Sigmoid colon (tissue), 7 donors: ENCODE results near the gene ADAMTS8. TPM values are rescaled to one million over a fixed set of nuclear protein-coding genes. Genes with fewer than 3 reads are reported as not detected.

Experiments
- DNase-seq: peaks from one replicate; pipeline ENCODE4 v3.0.0-alpha.2; 2019
- H3K27ac ChIP-seq, 4 donors: fragments of 200-600 bp; sonication (generic); one replicate each; pipeline ENCODE4 v1.5.1; 2016 to 2019; ENCODE audit warnings: mild to moderate bottlenecking in 1 of 4
- H3K27me3 ChIP-seq, 3 donors: fragments of 200-600 bp; sonication (generic); one replicate each; pipeline ENCODE4 v1.5.1; 2019; ENCODE audit warnings: mild to moderate bottlenecking in 1 of 3
- H3K36me3 ChIP-seq, 4 donors: fragments of 200-600 bp; sonication (generic); one replicate each; pipeline ENCODE4 v1.5.1; 2016 to 2019
- H3K4me1 ChIP-seq, 4 donors: fragments of 200-600 bp; sonication (generic); one replicate each; pipeline ENCODE4 v1.5.1; 2017 to 2019
- H3K4me3 ChIP-seq, 4 donors: fragments of 200-600 bp; sonication (generic); one replicate each; pipeline ENCODE4 v1.5.1; 2017 to 2019; ENCODE audit warnings: mild to moderate bottlenecking in 2 of 4, moderate library complexity in 1 of 4
- H3K9me3 ChIP-seq, 4 donors: fragments of 200-600 bp in 3 of 4; sonication (generic) in 3 of 4; one replicate each; pipeline versions ENCODE4 v1.5.1 to v1.6.1; 2013 to 2019
- EP300 ChIP-seq, 4 donors: sonication (generic); formaldehyde crosslinking; IDR thresholded peaks; one replicate each; pipeline ENCODE4 v1.6.1; 2017; ENCODE audit warnings: antibody characterized with exemption in 4 of 4
- POLR2A ChIP-seq, 2 donors: fragments of 450-650 bp; IDR thresholded peaks; one replicate each; pipeline ENCODE4 v1.6.1; 2016; ENCODE audit warnings: antibody characterized with exemption in 2 of 2, mild to moderate bottlenecking in 2 of 2, moderate library complexity in 2 of 2
- POLR2AphosphoS5 ChIP-seq, 4 donors: sonication (generic); formaldehyde crosslinking; IDR thresholded peaks; one replicate each; pipeline ENCODE4 v1.6.1; 2017; ENCODE audit warnings: antibody characterized with exemption in 4 of 4
- WGBS, 2 donors: extraction: QIAGEN DNeasy Blood & Tissue Kit; methylation state at CpG; one replicate each; pipeline ENCODE4 v1.1.7; 2013; 5-methylcytosine and 5-hydroxymethylcytosine counted together
- intact Hi-C: fragments of 100-400 bp; cut with DNase I; formaldehyde crosslinking; loops from one replicate; pipeline ENCODE4 v1.15.1; 2023
- polyA plus RNA-seq, 3 donors: library from polyadenylated mRNA; stranded (reverse); fragments of 200-250 nt; gene quantifications; one replicate each; pipeline ENCODE4 v1.2.3, GENCODE V29; 2013
- total RNA-seq, 4 donors: library from RNA; depleted of rRNA; stranded (reverse); fragments of >200 nt; gene quantifications; one replicate each; pipeline ENCODE4 v1.1.0, GENCODE V29; 2016
- TF ChIP-seq, protein P1 (sequence below), 4 experiments: fragments of 450-650 bp in 3 of 4; fragments of 200-600 bp in 1 of 4; IDR thresholded peaks; one replicate each; pipeline ENCODE4 v1.5.1; 2016 to 2019; ENCODE audit warnings: antibody characterized with exemption in 4 of 4, mild to moderate bottlenecking in 3 of 4, moderate library complexity in 2 of 4
- donor health status: healthy with polysubstance abuse.
- donor health status: Bipolar disorder and iron deficiency.
- donor health status: healthy.

Gene ADAMTS8
- total and polyA plus RNA-seq, 7 donors = under 0.01 to 11.9 (median 4.2) TPM; not detected in 1

DNA sequence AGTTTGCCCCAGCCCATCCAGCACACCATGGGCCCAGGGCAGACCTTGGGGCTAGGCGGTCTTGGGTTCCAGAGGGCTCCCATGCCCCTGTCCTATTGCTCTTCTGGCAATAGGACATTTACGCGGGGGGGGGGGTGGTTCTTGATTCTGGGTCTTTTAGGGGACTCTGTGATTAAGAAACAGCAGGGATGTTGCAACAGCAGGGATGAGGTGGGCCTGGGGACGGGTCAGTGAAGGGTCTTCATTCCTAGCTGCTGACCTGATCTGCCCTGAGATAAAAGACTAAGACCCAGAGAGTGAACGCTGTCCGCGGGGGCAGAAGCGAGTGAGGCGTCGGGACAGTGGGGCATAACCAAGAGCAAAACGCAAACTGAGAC, 19.6 kb upstream of the ADAMTS8 start:
- Histone ChIP-seq H3K27ac (peak overlapping the region; percentile 62 to 81 (median 78)), H3K36me3 (no peaks in the 10 kb centered on the region), H3K27me3 (peaks cover 0 to 13% (median 0%) of the 10 kb centered on the region in 3 donors), H3K4me1 (peaks cover 0 to 24% (median 22%) of the 10 kb centered on the region in 4 donors), H3K9me3 (no peaks in the 10 kb centered on the region), H3K4me3 (peak overlapping the region; percentile 39 to 63 (median 59))
- DNase-seq = no peak
- intact Hi-C loops = no loop called here
- TF ChIP-seq POLR2AphosphoS5 (IDR thresholded peaks at IDR 0.05) = no peak
- TF ChIP-seq, protein P1, sequence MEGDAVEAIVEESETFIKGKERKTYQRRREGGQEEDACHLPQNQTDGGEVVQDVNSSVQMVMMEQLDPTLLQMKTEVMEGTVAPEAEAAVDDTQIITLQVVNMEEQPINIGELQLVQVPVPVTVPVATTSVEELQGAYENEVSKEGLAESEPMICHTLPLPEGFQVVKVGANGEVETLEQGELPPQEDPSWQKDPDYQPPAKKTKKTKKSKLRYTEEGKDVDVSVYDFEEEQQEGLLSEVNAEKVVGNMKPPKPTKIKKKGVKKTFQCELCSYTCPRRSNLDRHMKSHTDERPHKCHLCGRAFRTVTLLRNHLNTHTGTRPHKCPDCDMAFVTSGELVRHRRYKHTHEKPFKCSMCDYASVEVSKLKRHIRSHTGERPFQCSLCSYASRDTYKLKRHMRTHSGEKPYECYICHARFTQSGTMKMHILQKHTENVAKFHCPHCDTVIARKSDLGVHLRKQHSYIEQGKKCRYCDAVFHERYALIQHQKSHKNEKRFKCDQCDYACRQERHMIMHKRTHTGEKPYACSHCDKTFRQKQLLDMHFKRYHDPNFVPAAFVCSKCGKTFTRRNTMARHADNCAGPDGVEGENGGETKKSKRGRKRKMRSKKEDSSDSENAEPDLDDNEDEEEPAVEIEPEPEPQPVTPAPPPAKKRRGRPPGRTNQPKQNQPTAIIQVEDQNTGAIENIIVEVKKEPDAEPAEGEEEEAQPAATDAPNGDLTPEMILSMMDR (IDR thresholded peaks at IDR 0.05) = no peak
- TF ChIP-seq POLR2A (IDR thresholded peaks at IDR 0.05) = no peak
- TF ChIP-seq EP300 (IDR thresholded peaks at IDR 0.05) = no peak
- WGBS, 2 donors = 8 to 11% methylated on average over 11 of the region's 11 CpGs

DNA sequence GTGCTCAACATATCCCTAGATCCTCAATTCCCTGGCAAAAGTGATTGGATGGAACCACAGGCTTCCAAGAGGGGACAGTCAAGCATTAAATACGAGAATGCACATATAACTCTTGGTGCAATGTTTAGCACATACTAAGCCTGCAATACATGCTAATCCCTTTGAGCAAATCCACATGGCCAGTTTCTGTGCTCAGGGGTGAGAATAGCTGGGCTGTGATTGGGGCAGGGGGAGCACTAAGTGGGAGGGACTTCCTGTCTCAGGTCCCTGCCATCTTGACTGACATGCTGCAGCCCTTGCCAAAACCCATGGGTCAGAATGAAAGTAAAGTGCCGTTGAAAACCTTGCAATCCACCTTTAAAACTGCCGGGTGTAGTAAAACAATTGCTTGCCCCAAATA, 17.4 kb upstream of the ADAMTS8 start:
- Histone ChIP-seq H3K36me3 (no peaks in the 10 kb centered on the region), H3K4me1 (peaks cover 0 to 30% (median 27%) of the 10 kb centered on the region in 4 donors), H3K9me3 (no peaks in the 10 kb centered on the region), H3K27ac (no peak overlapping the region), H3K4me3 (no peak overlapping the region), H3K27me3 (peaks cover 0 to 13% (median 0%) of the 10 kb centered on the region in 3 donors)
- 43 to 66% methylated on average over 3 of the region's 3 CpGs for WGBS, 2 donors
- DNase-seq = no peak
- intact Hi-C loops = no loop called here
- TF ChIP-seq, protein P1 (IDR thresholded peaks at IDR 0.05) = no peak
- TF ChIP-seq POLR2A (IDR thresholded peaks at IDR 0.05) (no peak), EP300 (IDR thresholded peaks at IDR 0.05) (no peak), POLR2AphosphoS5 (IDR thresholded peaks at IDR 0.05) (no peak)

DNA sequence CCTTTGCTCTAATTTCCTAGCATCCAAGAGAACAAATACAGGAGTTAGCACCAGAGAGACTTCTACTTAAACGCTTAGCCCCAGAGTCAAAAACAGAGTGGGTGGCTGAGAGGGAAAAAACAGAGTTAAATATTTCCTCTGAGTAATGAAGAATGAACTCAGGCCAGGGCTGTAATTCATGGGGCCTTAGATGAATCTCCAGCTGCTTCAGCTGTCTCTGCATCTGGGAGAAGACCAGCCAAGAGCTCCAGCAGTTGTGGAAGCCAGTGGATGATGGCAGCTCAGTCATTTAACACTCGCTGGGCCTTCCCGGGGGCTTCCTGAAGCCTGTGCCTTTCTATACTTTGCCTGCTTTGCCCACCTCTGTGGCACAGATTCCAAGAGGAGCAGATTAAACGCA, 14.3 kb upstream of the ADAMTS8 start:
- no peaks in the 10 kb centered on the region for H3K9me3 ChIP-seq
- peak in 1 of 4 donors; percentile 22 for TF ChIP-seq POLR2AphosphoS5 (IDR thresholded peaks at IDR 0.05)
- no peak for TF ChIP-seq EP300 (IDR thresholded peaks at IDR 0.05)
- 78 to 88% methylated on average over 4 of the region's 4 CpGs for WGBS, 2 donors
- peak overlapping the region in 1 of 4 donors; percentile 47 for H3K27ac ChIP-seq
- H3K4me1 ChIP-seq = peaks cover 0 to 8% (median 6%) of the 10 kb centered on the region in 4 donors
- H3K4me3 ChIP-seq = no peak overlapping the region
- no peaks in the 10 kb centered on the region for H3K36me3 ChIP-seq
- DNase-seq = no peak
- no peaks in the 10 kb centered on the region for H3K27me3 ChIP-seq
- intact Hi-C loops = no loop called here

GRCh38 chr11:130441719-130442118, 13.3 kb upstream of the ADAMTS8 start:
- Histone ChIP-seq H3K27ac (no peak overlapping the region), H3K36me3 (no peaks in the 10 kb centered on the region), H3K27me3 (no peaks in the 10 kb centered on the region), H3K4me1 (peaks cover 0 to 8% (median 6%) of the 10 kb centered on the region in 4 donors), H3K9me3 (no peaks in the 10 kb centered on the region), H3K4me3 (no peak overlapping the region)
- TF ChIP-seq POLR2A (IDR thresholded peaks at IDR 0.05) (no peak), POLR2AphosphoS5 (IDR thresholded peaks at IDR 0.05) (no peak), EP300 (IDR thresholded peaks at IDR 0.05) (no peak)
- TF ChIP-seq, protein P1 (IDR thresholded peaks at IDR 0.05) = no peak
- WGBS, 2 donors = 93 to 96% methylated on average over 2 of the region's 2 CpGs
- intact Hi-C loops = no loop called here
- DNase-seq = no peak

- Histone ChIP-seq H3K4me3 (no peak overlapping the region), H3K4me1 (peaks cover 0 to 19% (median 16%) of the 10 kb centered on the region in 4 donors), H3K27ac (no peak overlapping the region), H3K27me3 (no peaks in the 10 kb centered on the region), H3K36me3 (no peaks in the 10 kb centered on the region), H3K9me3 (no peaks in the 10 kb centered on the region)
- DNase-seq = no peak
- intact Hi-C loops = loop anchor here (5.0 kb wide), 1 partner anchor 82 kb away; no protein-coding TSS in a partner anchor
- no peak for TF ChIP-seq EP300 (IDR thresholded peaks at IDR 0.05)
- no peak for TF ChIP-seq POLR2A (IDR thresholded peaks at IDR 0.05)
- no peak for TF ChIP-seq POLR2AphosphoS5 (IDR thresholded peaks at IDR 0.05)
- TF ChIP-seq, protein P1 (IDR thresholded peaks at IDR 0.05) = no peak
- WGBS, 2 donors = 88% methylated on average over 6 of the region's 6 CpGs
Observed at GRCh38 chr11:130439876-130440275, 11.5 kb upstream of the ADAMTS8 start.
